ENCODE measurements around the gene SUGCT.

- no peak for TF ChIP-seq POLR2AphosphoS5 (IDR thresholded peaks at IDR 0.05; ENCODE audit: low read depth, low read length)
- no peak for TF ChIP-seq CTCF (IDR thresholded peaks at IDR 0.05; ENCODE audit: control extremely low read depth in 1 of 3, insufficient read depth in 1 of 3, low read depth in 1 of 3, low read length in 3 of 3)
- TF ChIP-seq RAD21 (IDR thresholded peaks at IDR 0.05 in 1 of 2, conservative IDR thresholded peaks at IDR 0.05 in 1 of 2; ENCODE audit: low read depth in 2 of 2, low read length in 2 of 2) = no peak
- no peak for TF ChIP-seq CBX5 (IDR thresholded peaks at IDR 0.05; ENCODE audit: low read depth, low read length)
Measured at GRCh38 chr7:40881405-40881926, 746.7 kb downstream of the SUGCT start.
